ENCODE results near the gene SMOC2. TPM values are rescaled to one million over a fixed set of nuclear protein-coding genes. Genes with fewer than 3 reads are reported as not detected.

SMOC2 gene
- total and polyA plus RNA-seq, 2 of the 4 experiments (the other 2 are of a cell fraction) = not detected

GRCh38 chr6:168495133-168495532 lies 54.1 kb downstream of the SMOC2 start:
- Histone ChIP-seq H2AFZ (replicated peaks; ENCODE audit: low read length, poor library complexity) (no peak overlapping the region), H3K4me2 (ENCODE audit: low read depth, low read length) (no peak overlapping the region), H2BK5ac (ENCODE audit: low read depth, low read length, poor library complexity, severe bottlenecking) (no peak overlapping the region), H4K20me1 (ENCODE audit: insufficient read depth, low read length) (no peaks in the 10 kb centered on the region), H2BK15ac (ENCODE audit: low read depth, low read length) (no peak overlapping the region), H3K9ac (ENCODE audit: low read depth, low read length) (no peak overlapping the region), H4K5ac (ENCODE audit: low read depth, low read length) (no peak overlapping the region), H2AK9ac (replicated peaks; ENCODE audit: low read depth, low read length, poor library complexity) (no peak overlapping the region), H3K23ac (ENCODE audit: low read depth, low read length) (no peak overlapping the region), H2BK20ac (ENCODE audit: low read depth, low read length) (no peak overlapping the region), H3K56ac (ENCODE audit: extremely low read depth, insufficient read depth, low read length) (no peak overlapping the region), H3K4me1 (ENCODE audit: control insufficient read depth, insufficient read depth, low read length) (no peaks in the 10 kb centered on the region), H3K14ac (replicated peaks; ENCODE audit: low read depth, low read length) (no peak overlapping the region), H3K36me3 (ENCODE audit: control insufficient read depth, insufficient read depth, low read length) (no peaks in the 10 kb centered on the region), H3K27me3 (ENCODE audit: control insufficient read depth, insufficient read depth, low read length) (no peaks in the 10 kb centered on the region), H4K91ac (ENCODE audit: insufficient read depth, low read depth, low read length) (no peak overlapping the region), H3K79me1 (ENCODE audit: low read depth in 1 of 2, low read length in 2 of 2) (no peaks in the 10 kb centered on the region), H3K4ac (ENCODE audit: low read depth, low read length) (no peak overlapping the region), H3K27ac (ENCODE audit: insufficient read depth, low read length) (no peak overlapping the region), H3K4me3 (ENCODE audit: insufficient read depth, low read depth, low read length) (no peak overlapping the region), H2AK5ac (ENCODE audit: low read depth, low read length) (no peak overlapping the region), H3K18ac (ENCODE audit: low read depth, low read length) (no peak overlapping the region), H3K9me3 (ENCODE audit: control insufficient read depth, insufficient read depth, low read length) (peaks cover 37% of the 10 kb centered on the region), H4K8ac (ENCODE audit: low read depth in 2 of 2, low read length in 2 of 2) (no peak overlapping the region), H2BK120ac (ENCODE audit: low read depth, low read length) (no peak overlapping the region), H3K9me1 (ENCODE audit: insufficient read depth, low read length) (no peaks in the 10 kb centered on the region)
- no CpG with 5 or more reads among the region's 13 CpGs for WGBS, 2 experiments (ENCODE audit: extremely low coverage in 2 of 2, insufficient read length in 1 of 2)
- in situ Hi-C loops (cut with MboI; ENCODE audit: low sequenced_read_pairs) (no loop called here), intact Hi-C loops (cut with micrococcal nuclease) (no loop called here), dilution Hi-C loops (cut with HindIII; ENCODE audit: low sequenced_read_pairs, unreplicated experiment) (no loop called here)
- TF ChIP-seq ELK1 (IDR thresholded peaks at IDR 0.05; ENCODE audit: borderline replicate concordance, low read depth, low read length) (no peak), FOS (IDR thresholded peaks at IDR 0.05; ENCODE audit: low read depth, low read length) (no peak), BHLHE40 (IDR thresholded peaks at IDR 0.05; ENCODE audit: low read depth, low read length) (no peak), USF2 (IDR thresholded peaks at IDR 0.05; ENCODE audit: low read depth, low read length) (no peak), RCOR1 (IDR thresholded peaks at IDR 0.05; ENCODE audit: insufficient replicate concordance, low read length) (no peak), MXI1 (IDR thresholded peaks at IDR 0.05; ENCODE audit: borderline replicate concordance, low read depth, low read length) (no peak), CEBPB (IDR thresholded peaks at IDR 0.05; ENCODE audit: low read depth, low read length) (no peak)
- ChIA-PET CTCF (no interaction called here), POLR2A (ENCODE audit: unreplicated experiment) (no interaction called here)
- ATAC-seq (ENCODE audit: low read depth) = no peak
- DNase-seq = no peak
- no TSS peak for BruUV-seq (replicated peaks)

Data from IMR-90 (cell line).